ENCODE measurements around the gene MEIS2. TPM values are rescaled to one million over a fixed set of nuclear protein-coding genes. Genes with fewer than 3 reads are reported as not detected.

Gene MEIS2
- total and polyA plus RNA-seq, 8 donors, result 9.1 to 30.5 (median 14.8) TPM

GRCh38 chr15:37109872-37110572 is 9.7 kb upstream of the MEIS2 start:
- H3K27ac ChIP-seq, result peak overlapping the region in 3 of 4 donors; percentile 3 to 60 (median 37)
- H3K36me3 ChIP-seq, result no peaks in the 10 kb centered on the region
- WGBS, 2 donors, result 17% methylated on average over 26 to 27 of the region's 27 CpGs
- TF ChIP-seq, protein P1, sequence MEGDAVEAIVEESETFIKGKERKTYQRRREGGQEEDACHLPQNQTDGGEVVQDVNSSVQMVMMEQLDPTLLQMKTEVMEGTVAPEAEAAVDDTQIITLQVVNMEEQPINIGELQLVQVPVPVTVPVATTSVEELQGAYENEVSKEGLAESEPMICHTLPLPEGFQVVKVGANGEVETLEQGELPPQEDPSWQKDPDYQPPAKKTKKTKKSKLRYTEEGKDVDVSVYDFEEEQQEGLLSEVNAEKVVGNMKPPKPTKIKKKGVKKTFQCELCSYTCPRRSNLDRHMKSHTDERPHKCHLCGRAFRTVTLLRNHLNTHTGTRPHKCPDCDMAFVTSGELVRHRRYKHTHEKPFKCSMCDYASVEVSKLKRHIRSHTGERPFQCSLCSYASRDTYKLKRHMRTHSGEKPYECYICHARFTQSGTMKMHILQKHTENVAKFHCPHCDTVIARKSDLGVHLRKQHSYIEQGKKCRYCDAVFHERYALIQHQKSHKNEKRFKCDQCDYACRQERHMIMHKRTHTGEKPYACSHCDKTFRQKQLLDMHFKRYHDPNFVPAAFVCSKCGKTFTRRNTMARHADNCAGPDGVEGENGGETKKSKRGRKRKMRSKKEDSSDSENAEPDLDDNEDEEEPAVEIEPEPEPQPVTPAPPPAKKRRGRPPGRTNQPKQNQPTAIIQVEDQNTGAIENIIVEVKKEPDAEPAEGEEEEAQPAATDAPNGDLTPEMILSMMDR (IDR thresholded peaks at IDR 0.05), result no peak
- ATAC-seq (peak; percentile 73 to 87 (median 84)), DNase-seq (peak in 5 of 6 donors; percentile 20 to 77 (median 49)), FAIRE-seq (no peak)
- no peaks in the 10 kb centered on the region for H3K27me3 ChIP-seq
- no peaks in the 10 kb centered on the region for H3K4me1 ChIP-seq
- H3K9me3 ChIP-seq, result no peaks in the 10 kb centered on the region
- intact Hi-C loops (cut with DNase I), result loop anchor here in 1 of 3 donors (10.0 kb wide), 1 partner anchor 225 kb away; no protein-coding TSS in a partner anchor
- peak overlapping the region; percentile 10 to 55 (median 32) for H3K4me3 ChIP-seq

GRCh38 chr15:37109168-37109871 is 9.0 kb upstream of the MEIS2 start:
- peak overlapping the region in 1 of 4 donors; percentile 43 for H3K4me3 ChIP-seq
- ATAC-seq (peak in 1 of 4 donors; percentile 5), FAIRE-seq (no peak), DNase-seq (no peak)
- intact Hi-C loops (cut with DNase I), result loop anchor here in 1 of 3 donors (10.0 kb wide), 1 partner anchor 225 kb away; no protein-coding TSS in a partner anchor
- no peaks in the 10 kb centered on the region for H3K9me3 ChIP-seq
- H3K27ac ChIP-seq, result peak overlapping the region in 1 of 4 donors; percentile 13
- H3K27me3 ChIP-seq, result no peaks in the 10 kb centered on the region
- WGBS, 2 donors, result 70 to 81% methylated on average over 18 of the region's 18 CpGs
- no peaks in the 10 kb centered on the region for H3K36me3 ChIP-seq
- TF ChIP-seq, protein P1 (IDR thresholded peaks at IDR 0.05), result no peak
- H3K4me1 ChIP-seq, result no peaks in the 10 kb centered on the region

GRCh38 chr15:37108381-37109167 is 8.2 kb upstream of the MEIS2 start:
- H3K27ac ChIP-seq, result no peak overlapping the region
- DNase-seq (no peak), FAIRE-seq (no peak), ATAC-seq (no peak)
- intact Hi-C loops (cut with DNase I), result loop anchor here in 1 of 3 donors (10.0 kb wide), 1 partner anchor 224 kb away; no protein-coding TSS in a partner anchor
- no peaks in the 10 kb centered on the region for H3K9me3 ChIP-seq
- no peaks in the 10 kb centered on the region for H3K27me3 ChIP-seq
- no peaks in the 10 kb centered on the region for H3K4me1 ChIP-seq
- no peak overlapping the region for H3K4me3 ChIP-seq
- TF ChIP-seq, protein P1 (IDR thresholded peaks at IDR 0.05), result no peak
- WGBS, 2 donors, result 89 to 90% methylated on average over 15 of the region's 15 CpGs
- no peaks in the 10 kb centered on the region for H3K36me3 ChIP-seq

- no peak overlapping the region for H3K4me3 ChIP-seq
- no peak overlapping the region for H3K27ac ChIP-seq
- no peaks in the 10 kb centered on the region for H3K4me1 ChIP-seq
- intact Hi-C loops (cut with DNase I), result loop anchor here in 1 of 3 donors (10.0 kb wide), 1 partner anchor 223 kb away; no protein-coding TSS in a partner anchor
- WGBS, 2 donors, result 81 to 89% methylated on average over 10 of the region's 10 CpGs
- TF ChIP-seq, protein P1 (IDR thresholded peaks at IDR 0.05), result no peak
- no peak for DNase-seq
- no peaks in the 10 kb centered on the region for H3K9me3 ChIP-seq
- H3K36me3 ChIP-seq, result no peaks in the 10 kb centered on the region
- ATAC-seq, result no peak
- H3K27me3 ChIP-seq, result no peaks in the 10 kb centered on the region
- FAIRE-seq, result no peak
Measured at GRCh38 chr15:37107744-37108380, 7.5 kb upstream of the MEIS2 start.

Data from pancreas (tissue), 10 donors.